ENCODE results near the gene ZBTB20. TPM values are rescaled to one million over a fixed set of nuclear protein-coding genes. Genes with fewer than 3 reads are reported as not detected.
"Not testable (repeated sequence)": the region's sequence is repeated elsewhere in the genome, so short reads cannot be mapped to it uniquely, and the experiment has no call there.

Gene ZBTB20
- total RNA-seq: 1.6 and 2.3 TPM in 2 replicates

GRCh38 chr3:115146418-115147328 is at the start of gene ZBTB20:
Gene ZBTB20, minus strand, starts transcription at chr3:115147288.
- H3K4me1 Mint-ChIP-seq: peaks cover 16% of the 10 kb centered on the region
- peak within 1 kb of the TSS; percentile 92 for H3K4me3 Mint-ChIP-seq
- intact Hi-C loops (cut with micrococcal nuclease): loop anchor here (1.0 to 10.0 kb wide), 8 partner anchors 19 to 1450 kb away; partner anchors contain the start of genes CCDC191, QTRT2 and USF3
- peak; percentile 88 for DNase-seq
- H3K27ac Mint-ChIP-seq: peak within 1 kb of the TSS; percentile 98
- no peaks in the 10 kb centered on the region for H3K27me3 Mint-ChIP-seq
- H3K36me3 Mint-ChIP-seq (ENCODE audit: low read depth): peaks cover 4% of the 10 kb centered on the region
- no peaks in the 10 kb centered on the region for H3K9me3 Mint-ChIP-seq

DNA sequence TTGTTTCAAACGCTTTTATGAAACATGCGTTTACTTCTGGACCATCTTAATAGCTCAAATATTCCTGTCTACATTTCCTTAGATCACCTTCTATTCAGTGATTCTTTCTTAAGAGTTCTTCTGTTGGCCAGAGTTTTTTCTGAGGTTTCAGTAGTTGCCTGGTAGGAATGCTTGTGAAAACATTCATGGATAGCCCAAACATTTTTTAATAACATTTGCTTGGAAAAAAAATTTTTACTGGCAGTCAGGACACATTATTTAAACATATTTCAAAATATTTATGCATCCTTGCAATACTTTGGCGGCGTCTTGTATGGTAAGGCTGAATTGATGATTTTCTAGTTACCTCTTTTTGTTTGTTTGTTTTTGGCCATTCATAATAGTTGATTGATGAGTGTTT is 47.4 kb upstream of the ZBTB20 start:
- no peak overlapping the region for H3K4me3 Mint-ChIP-seq
- no peak for DNase-seq
- H3K4me1 Mint-ChIP-seq: no peaks in the 10 kb centered on the region
- intact Hi-C loops (cut with micrococcal nuclease): no loop called here
- H3K36me3 Mint-ChIP-seq (ENCODE audit: low read depth): no peaks in the 10 kb centered on the region
- no peak overlapping the region for H3K27ac Mint-ChIP-seq
- no peaks in the 10 kb centered on the region for H3K27me3 Mint-ChIP-seq
- peaks cover 8% of the 10 kb centered on the region for H3K9me3 Mint-ChIP-seq

DNA sequence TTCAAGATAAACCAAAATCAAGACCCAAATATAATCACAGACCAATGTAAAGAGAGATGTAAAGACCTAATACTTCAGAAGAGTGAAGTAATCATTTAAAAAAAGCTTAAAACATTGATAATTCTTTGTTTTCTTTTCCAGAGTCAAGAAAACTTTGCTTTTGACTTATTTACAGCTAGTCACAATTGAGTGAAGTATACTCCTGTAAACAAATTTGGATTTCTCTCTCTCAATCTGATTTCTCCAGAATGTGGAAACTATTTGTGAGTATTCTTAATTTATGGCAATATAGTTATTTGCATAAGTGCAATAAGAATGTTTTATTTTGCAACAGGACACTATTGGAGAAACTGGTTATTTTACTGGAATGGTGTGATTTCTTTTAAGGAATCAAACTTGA is 43.7 kb upstream of the ZBTB20 start:
- Mint-ChIP-seq H3K4me3 (no peak overlapping the region), H3K27ac (no peak overlapping the region), H3K9me3 (peaks cover 10% of the 10 kb centered on the region), H3K36me3 (ENCODE audit: low read depth) (no peaks in the 10 kb centered on the region), H3K4me1 (peaks cover 5% of the 10 kb centered on the region), H3K27me3 (no peaks in the 10 kb centered on the region)
- intact Hi-C loops (cut with micrococcal nuclease): no loop called here
- DNase-seq: no peak

DNA sequence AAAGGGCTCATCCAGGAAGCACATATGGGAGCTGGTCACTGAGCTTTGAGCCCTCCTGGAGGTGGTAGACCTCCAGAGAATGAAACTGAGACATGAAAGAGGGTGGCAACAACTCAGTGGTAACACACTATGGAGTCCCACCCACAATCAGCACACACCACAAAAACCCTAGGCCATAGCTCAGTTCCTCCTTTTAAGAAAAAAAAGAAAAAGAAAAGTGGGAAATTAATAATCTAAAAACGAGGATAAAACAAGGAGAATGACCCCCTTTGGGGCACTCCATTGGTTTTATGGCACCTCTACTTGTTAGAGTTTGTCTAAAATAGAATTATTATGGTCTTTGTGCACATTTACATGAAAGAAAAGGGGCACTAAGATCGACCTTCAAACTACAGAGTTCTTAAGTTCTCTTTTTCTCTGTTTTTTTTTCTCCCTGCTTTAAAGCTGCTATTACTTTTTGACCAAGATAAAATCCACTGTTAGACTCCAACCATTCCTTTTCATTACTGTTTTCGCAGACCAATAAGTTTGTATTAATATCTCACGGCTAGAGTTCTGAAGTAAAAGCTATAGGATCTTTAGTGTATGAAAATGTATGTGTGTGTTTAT is 40.2 kb upstream of the ZBTB20 start:
- intact Hi-C loops (cut with micrococcal nuclease): no loop called here
- H3K27me3 Mint-ChIP-seq: peaks cover 3% of the 10 kb centered on the region
- no peak for DNase-seq
- H3K9me3 Mint-ChIP-seq: peaks cover 15% of the 10 kb centered on the region
- peaks cover 5% of the 10 kb centered on the region for H3K4me1 Mint-ChIP-seq
- no peaks in the 10 kb centered on the region for H3K36me3 Mint-ChIP-seq (ENCODE audit: low read depth)
- H3K27ac Mint-ChIP-seq: no peak overlapping the region
- no peak overlapping the region for H3K4me3 Mint-ChIP-seq

- intact Hi-C loops (cut with micrococcal nuclease): no loop called here
- H3K27me3 Mint-ChIP-seq: peaks cover 5% of the 10 kb centered on the region
- no peak overlapping the region for H3K27ac Mint-ChIP-seq
- DNase-seq: no peak
- no peaks in the 10 kb centered on the region for H3K36me3 Mint-ChIP-seq (ENCODE audit: low read depth)
- no peak overlapping the region for H3K4me3 Mint-ChIP-seq
- peaks cover 5% of the 10 kb centered on the region for H3K4me1 Mint-ChIP-seq
- H3K9me3 Mint-ChIP-seq: peaks cover 15% of the 10 kb centered on the region
Observed at GRCh38 chr3:115186351-115187148, 39.5 kb upstream of the ZBTB20 start.

GRCh38 chr3:115184859-115185572 is 37.9 kb upstream of the ZBTB20 start:
- H3K36me3 Mint-ChIP-seq (ENCODE audit: low read depth); DNase-seq; H3K27ac Mint-ChIP-seq; H3K4me1 Mint-ChIP-seq; H3K4me3 Mint-ChIP-seq; intact Hi-C loops (cut with micrococcal nuclease); H3K27me3 Mint-ChIP-seq: not testable (repeated sequence)
- H3K9me3 Mint-ChIP-seq: peaks cover 15% of the 10 kb centered on the region

GRCh38 chr3:115178930-115179329 is 31.8 kb upstream of the ZBTB20 start:
- DNase-seq; H3K36me3 Mint-ChIP-seq (ENCODE audit: low read depth); H3K4me1 Mint-ChIP-seq; H3K27me3 Mint-ChIP-seq; H3K4me3 Mint-ChIP-seq; H3K27ac Mint-ChIP-seq; intact Hi-C loops (cut with micrococcal nuclease): not testable (repeated sequence)
- H3K9me3 Mint-ChIP-seq: peaks cover 10% of the 10 kb centered on the region

DNA sequence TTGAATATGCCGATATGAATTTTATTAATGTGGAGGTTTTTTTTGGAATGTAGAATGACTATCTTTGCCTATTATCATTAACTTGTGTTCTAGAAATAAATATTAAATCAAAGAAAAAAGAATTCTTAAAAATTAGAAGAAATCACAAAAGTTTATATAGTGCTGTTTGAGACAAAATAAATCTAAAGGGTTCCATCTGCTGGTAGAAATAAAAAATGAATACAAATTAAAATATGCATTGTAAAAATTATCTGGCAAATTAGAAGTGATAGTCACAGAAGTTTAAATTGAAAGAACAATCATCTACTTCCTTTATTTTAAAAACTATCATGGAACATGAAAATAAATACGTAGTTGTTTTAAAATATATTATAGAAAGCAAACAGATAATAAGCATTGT is 22.7 kb upstream of the ZBTB20 start:
- H3K4me1 Mint-ChIP-seq: peaks cover 12% of the 10 kb centered on the region
- no peak overlapping the region for H3K27ac Mint-ChIP-seq
- H3K9me3 Mint-ChIP-seq: no peaks in the 10 kb centered on the region
- intact Hi-C loops (cut with micrococcal nuclease): loop anchor here (2.0 kb wide), 1 partner anchor 77 kb away; no protein-coding TSS in a partner anchor
- H3K4me3 Mint-ChIP-seq: no peak overlapping the region
- H3K36me3 Mint-ChIP-seq (ENCODE audit: low read depth): no peaks in the 10 kb centered on the region
- DNase-seq: no peak
- peaks cover 10% of the 10 kb centered on the region for H3K27me3 Mint-ChIP-seq

DNA sequence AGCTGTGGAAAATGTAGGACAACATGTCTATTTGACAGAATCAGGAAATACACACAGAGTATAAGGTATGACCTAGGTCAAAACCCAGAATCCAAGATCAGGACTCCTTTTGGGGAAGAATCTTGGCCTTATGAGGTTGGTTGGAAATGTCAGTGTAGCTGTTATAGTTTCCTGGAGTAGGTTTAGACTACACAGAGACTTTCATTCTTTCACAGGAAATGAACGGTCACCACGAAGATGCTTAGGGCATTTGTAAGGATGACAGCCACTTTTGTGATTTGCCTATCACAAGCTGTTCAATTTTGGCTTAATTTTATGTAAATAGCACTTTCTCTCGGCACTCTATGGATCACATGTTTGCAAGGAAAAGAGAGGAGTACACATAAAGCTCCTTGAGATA is 18.6 kb upstream of the ZBTB20 start:
- H3K27ac Mint-ChIP-seq: no peak overlapping the region
- H3K36me3 Mint-ChIP-seq (ENCODE audit: low read depth): no peaks in the 10 kb centered on the region
- peak; percentile 67 for DNase-seq
- intact Hi-C loops (cut with micrococcal nuclease): loop anchor here (1.0 kb wide), 2 partner anchors 8 to 18 kb away; partner anchors contain the start of gene ZBTB20
- H3K9me3 Mint-ChIP-seq: no peaks in the 10 kb centered on the region
- H3K27me3 Mint-ChIP-seq: peaks cover 1% of the 10 kb centered on the region
- peaks cover 24% of the 10 kb centered on the region for H3K4me1 Mint-ChIP-seq
- H3K4me3 Mint-ChIP-seq: peak overlapping the region; percentile 44

GRCh38 chr3:115165266-115165665 is 18.2 kb upstream of the ZBTB20 start:
- intact Hi-C loops (cut with micrococcal nuclease): loop anchor here (1.0 kb wide), 2 partner anchors 8 to 18 kb away; partner anchors contain the start of gene ZBTB20
- peak overlapping the region; percentile 44 for H3K4me3 Mint-ChIP-seq
- peak overlapping the region; percentile 40 for H3K27ac Mint-ChIP-seq
- H3K4me1 Mint-ChIP-seq: peaks cover 26% of the 10 kb centered on the region
- H3K9me3 Mint-ChIP-seq: no peaks in the 10 kb centered on the region
- H3K36me3 Mint-ChIP-seq (ENCODE audit: low read depth): no peaks in the 10 kb centered on the region
- DNase-seq: peak; percentile 75
- H3K27me3 Mint-ChIP-seq: no peaks in the 10 kb centered on the region

GRCh38 chr3:115164374-115165221 is 17.5 kb upstream of the ZBTB20 start:
- Mint-ChIP-seq H3K4me3 (no peak overlapping the region), H3K27ac (no peak overlapping the region), H3K36me3 (ENCODE audit: low read depth) (no peaks in the 10 kb centered on the region), H3K4me1 (peaks cover 28% of the 10 kb centered on the region), H3K9me3 (no peaks in the 10 kb centered on the region), H3K27me3 (no peaks in the 10 kb centered on the region)
- peak; percentile 52 for DNase-seq
- intact Hi-C loops (cut with micrococcal nuclease): loop anchor here (1.0 kb wide), 2 partner anchors 7 to 17 kb away; partner anchors contain the start of gene ZBTB20

DNA sequence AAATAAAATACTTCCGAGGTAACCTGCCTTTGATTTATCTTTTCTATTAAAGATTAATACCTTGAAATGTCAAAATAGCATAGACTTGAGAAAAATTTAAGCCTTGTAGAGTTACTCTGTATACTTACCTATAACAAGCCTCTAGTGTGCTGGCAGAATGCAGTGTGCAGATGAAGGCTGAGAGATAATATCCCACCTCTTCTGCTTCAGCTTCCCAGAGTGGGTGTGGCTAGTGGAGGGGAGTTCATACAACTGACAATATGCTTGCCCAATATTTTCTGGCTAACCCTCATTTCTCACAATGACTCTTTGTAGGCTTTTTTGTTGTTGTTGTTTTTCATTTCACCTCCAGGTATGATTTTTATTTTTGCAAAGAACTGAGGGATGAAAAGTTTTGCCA is 15.7 kb upstream of the ZBTB20 start:
- Mint-ChIP-seq H3K27me3 (no peaks in the 10 kb centered on the region), H3K4me1 (peaks cover 28% of the 10 kb centered on the region), H3K36me3 (ENCODE audit: low read depth) (no peaks in the 10 kb centered on the region), H3K4me3 (no peak overlapping the region), H3K27ac (no peak overlapping the region), H3K9me3 (peaks cover 10% of the 10 kb centered on the region)
- intact Hi-C loops (cut with micrococcal nuclease): no loop called here
- no peak for DNase-seq
